ENCODE results near the gene SPATA19. TPM values are rescaled to one million over a fixed set of nuclear protein-coding genes. Genes with fewer than 3 reads are reported as not detected.

Gene SPATA19, protein sequence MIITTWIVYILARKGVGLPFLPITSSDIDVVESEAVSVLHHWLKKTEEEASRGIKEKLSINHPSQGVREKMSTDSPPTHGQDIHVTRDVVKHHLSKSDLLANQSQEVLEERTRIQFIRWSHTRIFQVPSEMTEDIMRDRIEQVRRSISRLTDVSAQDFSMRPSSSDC
- polyA plus RNA-seq = not detected in 2 replicates

DNA sequence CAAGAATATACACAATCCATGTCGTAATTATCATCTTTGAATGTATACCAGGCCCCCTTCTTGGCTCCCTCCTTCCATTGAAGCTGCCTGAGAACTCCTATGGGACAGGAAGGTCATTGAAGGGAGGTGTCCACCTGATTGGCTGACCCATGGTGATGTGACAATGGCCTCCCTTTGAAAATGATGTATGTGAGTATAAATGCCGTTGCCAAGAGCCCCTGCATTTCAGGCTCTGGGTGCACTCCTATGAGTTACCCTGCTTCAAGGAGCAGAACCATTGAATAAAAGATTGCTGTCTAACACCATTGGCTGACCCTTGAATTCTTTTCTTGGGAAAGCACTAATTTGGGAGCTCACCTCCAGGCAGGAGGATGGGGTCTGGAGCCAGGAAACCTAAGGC lies at the start of gene SPATA19:
TSS of gene SPATA19 (minus strand) at position 101 of the 400 bp plus-strand sequence. CDS start at position 34, 67 bp downstream.

Other genes starting within 250 kb of the SPATA19 start
- gene IGSF9B, start 111.5 kb upstream of the SPATA19 start, polyA plus RNA-seq = 0.11 and 0.35 TPM in 2 replicates
- gene JAM3, start 223.6 kb upstream of the SPATA19 start, polyA plus RNA-seq = 7.0 and 13.8 TPM in 2 replicates